Glomerular visceral epithelial cell (primary cell): ENCODE data around the gene LEMD1.
"Not testable (repeated sequence)": the region's sequence is repeated elsewhere in the genome, so short reads cannot be mapped to it uniquely, and the experiment has no call there.

Experiments used
- DNase-seq: peaks from one replicate; pipeline ENCODE4 v3.0.0-alpha.2; 2016; ENCODE audit errors: extremely low spot score

LEMD1 gene

DNA sequence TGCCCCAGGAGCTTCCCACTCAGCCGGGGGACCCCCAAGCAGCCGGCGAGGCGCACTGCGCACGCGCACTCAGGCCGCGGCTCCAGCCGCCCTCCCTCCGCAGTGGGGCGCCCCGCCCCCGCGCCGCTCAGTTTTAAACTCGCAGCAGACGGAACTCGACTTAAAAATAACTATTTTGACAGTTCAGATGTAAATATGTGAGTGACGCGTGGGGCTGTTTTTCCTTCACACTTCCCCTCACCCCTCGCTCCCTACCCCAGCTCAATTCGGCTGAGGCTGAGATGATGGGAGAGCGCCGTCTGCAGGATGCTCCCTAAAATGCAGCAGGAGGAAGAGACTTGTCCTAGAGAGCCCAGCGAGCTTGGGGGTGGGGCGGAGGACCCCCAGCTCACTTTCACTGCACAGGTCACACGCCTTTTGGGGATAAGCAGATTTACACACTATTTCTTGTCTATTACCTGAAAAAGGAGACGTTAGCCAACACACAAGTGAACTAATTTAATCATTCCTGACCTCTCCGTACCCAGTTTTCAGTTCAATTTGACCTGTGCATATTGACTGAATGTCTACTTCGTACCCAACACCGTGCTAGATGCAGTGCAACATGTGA lies 8.9 kb upstream of the LEMD1 start:
- DNase-seq, result peak; percentile 31

- DNase-seq, result no peak
Observed at GRCh38 chr1:205429762-205430695, 8.2 kb upstream of the LEMD1 start.

GRCh38 chr1:205424901-205425600 lies 3.2 kb upstream of the LEMD1 start:
- no peak for DNase-seq

DNA sequence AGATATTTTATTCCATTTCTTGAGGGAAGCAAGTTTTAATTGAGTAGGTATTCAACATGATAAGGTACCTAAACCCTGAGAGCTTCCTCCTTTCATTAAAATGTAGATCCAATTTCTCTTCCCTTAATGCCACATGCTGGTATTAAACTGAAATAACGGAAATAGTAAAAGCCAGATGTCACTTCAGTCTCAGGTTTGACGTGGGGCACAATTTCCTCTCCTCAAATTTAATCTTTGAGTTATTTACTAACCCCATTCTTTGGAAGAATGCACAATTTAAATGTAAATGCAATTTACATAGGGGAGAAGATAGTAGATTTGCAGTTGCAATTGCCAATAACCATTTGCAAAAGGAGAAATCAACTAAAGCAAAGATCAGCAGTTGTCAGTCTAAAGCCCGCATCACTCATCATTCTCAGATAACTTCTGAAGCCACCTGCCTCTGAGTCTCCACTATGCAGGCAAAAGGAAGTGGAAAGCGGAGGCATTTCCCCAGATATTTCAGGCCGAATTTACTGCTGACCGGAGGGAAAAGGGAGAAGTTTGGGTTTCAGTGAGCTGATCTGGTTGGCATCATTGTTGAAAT lies 2.1 kb upstream of the LEMD1 start:
- no peak for DNase-seq

DNA sequence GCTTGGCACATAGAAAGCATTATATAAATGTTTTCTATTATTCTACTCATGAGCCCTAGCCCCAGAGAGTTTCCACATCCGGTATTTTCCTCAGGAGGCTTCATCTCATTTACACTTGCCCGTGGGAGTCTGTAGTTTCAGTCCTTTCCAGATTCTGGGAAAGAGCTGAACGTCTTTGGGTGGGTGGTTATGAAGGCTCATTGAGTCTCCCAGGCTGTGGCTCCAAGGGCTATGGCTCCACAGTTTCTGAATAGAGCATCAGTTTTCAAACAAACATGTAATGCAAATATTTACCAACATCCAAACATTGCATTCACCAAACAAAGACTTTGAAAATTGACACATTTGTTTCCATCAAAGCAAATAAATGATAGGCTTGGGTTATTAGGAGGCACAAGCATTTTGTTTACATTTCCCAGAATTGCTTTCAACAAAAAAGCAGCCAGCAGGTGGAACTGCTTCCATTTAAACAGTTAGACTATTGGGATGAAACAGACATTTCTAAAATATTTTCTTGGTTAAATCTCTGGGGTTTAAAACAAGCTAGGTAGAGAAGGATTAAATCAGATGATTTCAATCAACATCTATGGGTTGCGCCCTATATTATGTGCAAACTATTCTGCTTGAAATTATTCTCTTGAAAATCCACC lies 1.3 kb upstream of the LEMD1 start:
- DNase-seq, result no peak

- no peak for DNase-seq
Observed at GRCh38 chr1:205420938-205421337, 918 bp downstream of the LEMD1 start.

- DNase-seq, result no peak
Observed at GRCh38 chr1:205417870-205418635, 3.8 kb downstream of the LEMD1 start.

- DNase-seq, result no peak
Observed at GRCh38 chr1:205416322-205416721, 5.5 kb downstream of the LEMD1 start.

DNA sequence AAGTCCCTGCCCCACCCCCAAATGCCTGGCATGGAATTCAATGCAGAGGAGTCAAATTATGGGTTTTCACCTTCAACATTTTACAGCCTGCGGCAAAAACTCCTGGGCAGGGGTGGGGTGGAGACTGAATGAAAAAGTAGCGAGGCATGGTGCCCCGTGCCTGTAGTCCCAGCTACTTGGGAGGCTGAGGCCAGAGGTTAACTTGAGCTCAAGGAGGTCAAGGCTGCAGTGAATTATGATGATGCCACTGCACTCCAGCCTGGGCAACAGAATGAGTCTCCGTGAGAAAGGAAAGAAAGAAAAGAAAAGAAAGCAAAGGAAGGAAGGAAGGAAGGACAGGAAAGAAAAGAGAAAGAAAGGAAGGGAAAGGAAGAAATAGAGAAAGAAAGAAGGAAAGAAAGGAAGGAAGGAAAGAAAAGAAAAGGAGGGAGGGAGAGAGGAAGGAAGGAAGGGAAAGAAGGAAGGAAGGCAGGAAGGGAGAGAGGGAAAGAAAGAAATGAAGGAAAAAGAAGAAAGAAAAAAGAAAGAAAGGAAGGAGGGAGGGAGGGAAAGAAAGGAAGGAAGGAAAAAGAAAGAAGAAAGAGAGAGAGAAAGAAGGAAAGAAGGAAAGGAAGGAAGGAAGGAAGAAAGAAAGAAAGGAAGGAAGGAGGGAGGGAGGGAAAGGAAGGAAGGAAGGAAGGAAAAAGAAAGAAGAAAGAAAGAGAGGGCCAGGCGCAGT lies 11.1 kb downstream of the LEMD1 start:
- DNase-seq, result no peak

DNA sequence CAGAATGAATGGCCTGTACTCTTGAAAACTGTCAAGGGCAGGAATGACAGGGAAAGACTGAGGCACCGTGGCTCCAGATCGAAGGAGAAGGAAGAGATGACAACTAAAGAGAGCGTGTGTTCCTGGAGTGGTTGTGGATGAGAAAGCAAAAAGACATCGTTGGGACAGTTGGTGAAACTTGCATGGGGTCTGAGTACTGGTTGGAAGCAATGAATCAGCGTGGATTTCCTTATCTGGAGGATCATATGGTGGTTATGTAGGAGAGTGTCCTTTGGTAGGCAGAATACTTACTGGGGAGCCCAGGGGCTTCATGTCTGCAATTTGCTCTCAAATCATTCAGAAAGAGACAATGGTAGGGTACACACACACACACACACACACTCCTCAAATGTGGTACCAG lies 13.9 kb downstream of the LEMD1 start:
- DNase-seq, result no peak

- DNase-seq, result not testable (repeated sequence)
Observed at GRCh38 chr1:205406252-205406651, 15.6 kb downstream of the LEMD1 start.

- not testable (repeated sequence) for DNase-seq
Observed at GRCh38 chr1:205404484-205404883, 17.4 kb downstream of the LEMD1 start.

DNA sequence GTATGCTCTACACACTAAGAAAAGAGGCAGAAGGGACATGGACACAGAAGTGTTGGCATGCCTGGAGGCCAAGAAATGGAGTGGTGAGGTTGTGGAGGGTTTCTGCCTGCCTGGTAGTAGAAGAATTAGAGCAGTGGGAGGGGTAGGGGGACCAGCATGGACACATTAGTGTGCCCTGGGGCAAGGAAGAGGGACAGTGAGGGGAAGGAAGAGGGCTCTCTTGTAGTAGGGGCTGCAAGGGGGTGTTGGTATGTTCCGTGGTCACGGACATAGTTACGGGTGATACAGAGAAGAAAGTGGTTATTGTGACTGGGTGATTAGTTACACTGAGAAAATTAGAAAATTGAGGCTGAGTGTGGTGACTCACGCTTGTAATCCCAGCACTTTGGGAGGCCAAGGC lies 23.3 kb downstream of the LEMD1 start:
- no peak for DNase-seq

- peak; percentile 56 for DNase-seq
Observed at GRCh38 chr1:205396967-205397616, 24.8 kb downstream of the LEMD1 start.

DNA sequence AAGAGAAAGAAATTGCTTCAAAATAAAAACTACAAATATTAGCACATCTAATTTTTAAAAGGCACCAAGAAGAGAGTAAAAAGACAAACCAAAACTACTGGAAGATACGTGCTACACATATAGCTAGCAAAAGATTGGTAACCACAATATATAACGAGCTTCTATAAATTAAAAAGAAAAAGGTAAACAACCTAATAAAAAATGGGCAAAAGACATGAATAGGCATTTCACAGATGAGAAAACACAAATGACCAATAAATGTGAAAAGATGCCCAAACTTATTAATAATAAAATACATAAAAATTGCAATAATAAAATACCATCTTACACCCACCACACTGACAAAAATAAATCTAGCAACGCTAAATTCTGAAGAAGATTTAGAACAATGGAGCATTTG lies 26.2 kb downstream of the LEMD1 start:
- DNase-seq, result no peak

DNA sequence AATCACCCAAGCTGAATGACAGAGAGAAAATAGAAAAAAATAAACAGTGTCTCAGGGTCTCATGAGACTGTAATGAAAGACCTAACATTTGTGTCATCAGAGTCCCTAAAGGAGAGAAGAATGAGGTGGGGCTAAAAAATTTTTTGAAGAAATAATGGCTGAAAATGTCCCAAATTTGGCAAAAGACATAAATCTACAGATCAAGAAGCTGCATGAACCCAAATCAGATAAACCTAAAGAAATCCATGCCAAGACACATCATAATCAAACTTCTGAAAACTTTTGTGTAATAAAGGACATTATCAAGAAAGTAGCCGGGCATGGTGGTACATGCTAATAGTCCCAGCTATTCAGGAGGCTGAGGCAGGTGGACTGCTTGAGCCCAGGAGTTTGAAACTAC lies 29.2 kb downstream of the LEMD1 start:
- DNase-seq, result no peak

DNA sequence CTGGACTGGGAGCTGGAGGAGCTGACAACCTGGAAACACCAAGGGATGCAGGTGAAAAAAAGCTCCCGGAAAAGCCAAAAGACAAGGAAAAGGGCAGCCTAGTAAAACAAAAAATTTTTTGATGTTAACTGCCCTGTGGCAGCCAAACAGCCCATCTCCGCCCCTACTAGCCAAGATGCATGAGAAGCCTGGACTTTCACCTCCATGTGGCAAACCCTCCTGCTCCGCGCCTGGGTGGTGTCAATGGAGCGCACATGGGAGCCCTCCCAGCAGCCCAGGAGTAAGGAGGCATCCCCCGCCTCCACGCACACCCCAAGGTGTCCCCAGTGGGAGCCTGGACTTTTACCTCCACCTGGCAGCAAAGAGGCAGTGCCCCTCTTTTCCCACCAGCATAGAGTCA lies 30.5 kb downstream of the LEMD1 start:
- no peak for DNase-seq

GRCh38 chr1:205387845-205388244 lies 34.0 kb downstream of the LEMD1 start:
- no peak for DNase-seq

DNA sequence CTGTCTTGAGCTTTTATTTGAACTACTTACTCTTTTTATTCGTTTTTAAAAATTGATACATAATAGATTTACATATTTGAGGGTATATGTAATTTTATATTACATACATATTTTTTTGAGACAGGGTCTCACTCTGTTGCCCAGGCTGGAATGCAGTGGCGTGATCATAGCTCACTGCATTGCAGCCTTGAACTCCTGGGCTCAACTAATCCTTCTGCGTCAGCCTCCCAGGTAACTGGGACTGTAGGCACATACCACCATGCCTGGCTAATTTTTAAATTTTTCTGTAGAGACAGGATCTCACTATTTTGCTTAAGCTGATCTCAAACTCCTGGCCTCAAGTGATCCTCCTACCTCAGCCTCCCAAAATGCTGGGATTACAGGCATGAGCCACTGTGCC lies 38.9 kb downstream of the LEMD1 start:
- DNase-seq, result not testable (repeated sequence)

- no peak for DNase-seq
Observed at GRCh38 chr1:205382561-205382960, 39.3 kb downstream of the LEMD1 start.
